K562 treated with DMSO at 1 percent for 12 hours (cell line): Measurements from ENCODE around the gene ADCY7. TPM values are rescaled to one million over a fixed set of nuclear protein-coding genes. Genes with fewer than 3 reads are reported as not detected.

Source experiments
- total RNA-seq: library from RNA; unstranded; fragments of 300-600 nt; gene quantifications from 2 replicates; pipeline ENCODE4 v1.2.3, GENCODE V29; 2022; ENCODE audit not compliant: insufficient read depth

Gene ADCY7
- 12.9 and 58.4 TPM in 2 replicates for total RNA-seq

GRCh38 chr16:50266337-50267091 lies at the start of gene ADCY7:
Gene ADCY7 (plus strand): TSS chr16:50266551. CDS start chr16:50288180, 21,629 bp downstream.

Other genes with a start within 250 kb of the ADCY7 start
- gene CNEP1R1, start 241.3 kb upstream of the ADCY7 start, total RNA-seq = 3.5 and 15.7 TPM in 2 replicates
- gene HEATR3, start 200.6 kb upstream of the ADCY7 start, total RNA-seq = 7.7 and 11.6 TPM in 2 replicates
- 2.0 and 5.8 TPM in 2 replicates for gene TENT4B, start 113.2 kb upstream of the ADCY7 start, total RNA-seq
- gene BRD7, start 102.4 kb downstream of the ADCY7 start, total RNA-seq = 34.2 and 66.6 TPM in 2 replicates